ENCODE results near the gene PPIE.

- TF ChIP-seq, protein P1, sequence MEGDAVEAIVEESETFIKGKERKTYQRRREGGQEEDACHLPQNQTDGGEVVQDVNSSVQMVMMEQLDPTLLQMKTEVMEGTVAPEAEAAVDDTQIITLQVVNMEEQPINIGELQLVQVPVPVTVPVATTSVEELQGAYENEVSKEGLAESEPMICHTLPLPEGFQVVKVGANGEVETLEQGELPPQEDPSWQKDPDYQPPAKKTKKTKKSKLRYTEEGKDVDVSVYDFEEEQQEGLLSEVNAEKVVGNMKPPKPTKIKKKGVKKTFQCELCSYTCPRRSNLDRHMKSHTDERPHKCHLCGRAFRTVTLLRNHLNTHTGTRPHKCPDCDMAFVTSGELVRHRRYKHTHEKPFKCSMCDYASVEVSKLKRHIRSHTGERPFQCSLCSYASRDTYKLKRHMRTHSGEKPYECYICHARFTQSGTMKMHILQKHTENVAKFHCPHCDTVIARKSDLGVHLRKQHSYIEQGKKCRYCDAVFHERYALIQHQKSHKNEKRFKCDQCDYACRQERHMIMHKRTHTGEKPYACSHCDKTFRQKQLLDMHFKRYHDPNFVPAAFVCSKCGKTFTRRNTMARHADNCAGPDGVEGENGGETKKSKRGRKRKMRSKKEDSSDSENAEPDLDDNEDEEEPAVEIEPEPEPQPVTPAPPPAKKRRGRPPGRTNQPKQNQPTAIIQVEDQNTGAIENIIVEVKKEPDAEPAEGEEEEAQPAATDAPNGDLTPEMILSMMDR (IDR thresholded peaks at IDR 0.05; ENCODE audit: insufficient read depth, low read length, poor library complexity, severe bottlenecking) = no peak
- TF ChIP-seq EZH2phosphoT487 (conservative IDR thresholded peaks at IDR 0.05; ENCODE audit: low read length) = no peak
These were observed 14.0 kb downstream of the PPIE start for GRCh38 chr1:39752703-39753102.
